ENCODE data around the gene TTC28. TPM values are rescaled to one million over a fixed set of nuclear protein-coding genes. Genes with fewer than 3 reads are reported as not detected.

Gene TTC28
- total and polyA plus RNA-seq, 7 experiments from 2014 or later = 0.50 to 8.3 (median 4.2) TPM

DNA sequence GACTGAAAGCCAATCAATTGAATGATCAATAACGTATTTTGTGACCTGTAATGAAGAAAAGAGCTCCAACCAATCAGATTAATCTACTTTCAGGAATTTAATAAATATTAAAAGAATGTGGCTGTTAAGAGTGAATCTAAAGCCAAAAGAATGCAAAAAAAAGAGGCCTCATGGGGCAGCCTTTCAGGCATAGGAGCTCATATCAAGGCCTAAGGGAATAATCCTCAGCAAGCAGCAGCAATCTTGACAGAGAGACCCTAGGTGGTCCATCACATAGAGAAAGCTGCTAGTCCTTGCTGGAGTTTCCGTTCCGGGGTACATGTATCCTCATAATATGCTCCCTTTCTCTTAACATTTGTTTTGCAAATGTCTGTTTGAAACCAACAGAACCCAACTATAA lies 447.4 kb downstream of the TTC28 start:
- Histone ChIP-seq H3K36me3 (ENCODE audit: control insufficient read depth in 2 of 3, insufficient read depth in 3 of 3, low read length in 3 of 3) (no peaks in the 10 kb centered on the region), H3K27me3 (ENCODE audit: control insufficient read depth in 2 of 2, insufficient read depth in 2 of 2, low read length in 2 of 2) (no peaks in the 10 kb centered on the region), H3K27ac (ENCODE audit: low read depth, low read length) (no peak overlapping the region), H3K4me1 (ENCODE audit: control insufficient read depth in 2 of 2, insufficient read depth in 2 of 2, low read length in 2 of 2) (no peaks in the 10 kb centered on the region), H3K9me3 (ENCODE audit: control insufficient read depth in 2 of 3, low read length in 3 of 3) (no peaks in the 10 kb centered on the region), H3K4me3 (ENCODE audit: low read length) (no peak overlapping the region)
- intact Hi-C loops (cut with micrococcal nuclease) = no loop called here
- ChIA-PET POLR2A (no interaction called here), CTCF (no interaction called here)
- Mint-ChIP-seq H3K4me1 (peaks cover 0 to 2% (median 0%) of the 10 kb centered on the region in 7 donors), H3K27ac (no peak overlapping the region), H3K27me3 (peaks cover 0 to 9% (median 0%) of the 10 kb centered on the region in 5 donors), H3K9me3 (no peaks in the 10 kb centered on the region), H3K4me3 (no peak overlapping the region), H3K36me3 (peaks cover 0 to 4% (median 0%) of the 10 kb centered on the region in 5 donors)
- ATAC-seq = no peak
- DNase-seq = no peak

DNA sequence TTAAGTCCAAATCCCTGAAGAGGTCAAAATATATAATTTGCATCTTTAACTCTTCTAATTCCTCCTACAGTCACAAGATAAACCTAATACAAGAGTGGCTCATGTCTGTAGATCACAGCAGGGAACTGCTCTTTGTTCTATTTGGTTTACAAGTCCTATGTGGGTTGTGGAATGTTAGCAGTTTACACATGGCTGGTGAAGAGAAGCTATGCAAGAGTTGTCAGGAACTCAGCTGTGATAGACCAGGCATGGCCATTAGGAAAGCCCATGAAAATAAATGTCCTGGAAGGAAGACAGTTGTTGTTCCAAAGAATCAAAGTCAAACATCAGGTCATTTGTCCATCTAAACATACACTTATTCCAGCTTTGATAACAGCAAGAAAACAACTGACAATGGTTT lies 448.2 kb downstream of the TTC28 start:
- H3K27ac Mint-ChIP-seq = no peak overlapping the region
- Histone ChIP-seq H3K9me3 (ENCODE audit: control insufficient read depth in 2 of 3, low read length in 3 of 3) (no peaks in the 10 kb centered on the region), H3K27ac (ENCODE audit: low read depth, low read length) (no peak overlapping the region), H3K27me3 (ENCODE audit: control insufficient read depth in 2 of 2, insufficient read depth in 2 of 2, low read length in 2 of 2) (no peaks in the 10 kb centered on the region), H3K4me1 (ENCODE audit: control insufficient read depth in 2 of 2, insufficient read depth in 2 of 2, low read length in 2 of 2) (no peaks in the 10 kb centered on the region), H3K36me3 (ENCODE audit: control insufficient read depth in 2 of 3, insufficient read depth in 3 of 3, low read length in 3 of 3) (no peaks in the 10 kb centered on the region), H3K4me3 (ENCODE audit: low read length) (no peak overlapping the region)
- H3K27me3 Mint-ChIP-seq = peaks cover 0 to 6% (median 0%) of the 10 kb centered on the region in 5 donors
- no peaks in the 10 kb centered on the region for H3K9me3 Mint-ChIP-seq
- no peak overlapping the region for H3K4me3 Mint-ChIP-seq
- no peak for DNase-seq
- peaks cover 0 to 4% (median 0%) of the 10 kb centered on the region in 5 donors for H3K36me3 Mint-ChIP-seq
- intact Hi-C loops (cut with micrococcal nuclease) = no loop called here
- peaks cover 0 to 2% (median 0%) of the 10 kb centered on the region in 7 donors for H3K4me1 Mint-ChIP-seq
- ChIA-PET POLR2A (no interaction called here), CTCF (no interaction called here)
- no peak for ATAC-seq

DNA sequence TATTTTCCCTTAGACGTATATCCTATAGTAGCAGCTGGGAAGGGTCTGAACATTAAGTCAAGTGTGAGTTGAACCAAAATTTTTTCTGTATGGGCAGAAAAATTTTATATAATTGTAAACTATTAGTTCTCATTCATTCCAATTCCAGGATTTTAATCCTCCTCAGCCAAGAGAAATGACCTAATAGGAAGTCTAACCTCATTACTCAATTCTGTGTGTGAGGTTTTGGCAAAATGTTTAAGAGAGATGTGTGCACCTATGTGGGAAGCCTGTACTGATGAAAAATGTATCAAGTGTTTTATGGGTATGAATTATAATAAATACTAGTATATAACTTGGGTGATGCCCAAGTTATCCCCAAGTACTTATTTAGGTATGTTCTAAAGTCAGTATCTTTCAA lies 449.0 kb downstream of the TTC28 start:
- Mint-ChIP-seq H3K27me3 (peaks cover 0 to 1% (median 0%) of the 10 kb centered on the region in 5 donors), H3K36me3 (peaks cover 0 to 4% (median 0%) of the 10 kb centered on the region in 5 donors), H3K4me1 (peaks cover 0 to 2% (median 0%) of the 10 kb centered on the region in 7 donors), H3K27ac (no peak overlapping the region), H3K4me3 (no peak overlapping the region), H3K9me3 (no peaks in the 10 kb centered on the region)
- Histone ChIP-seq H3K36me3 (ENCODE audit: control insufficient read depth in 2 of 3, insufficient read depth in 3 of 3, low read length in 3 of 3) (no peaks in the 10 kb centered on the region), H3K4me1 (ENCODE audit: control insufficient read depth in 2 of 2, insufficient read depth in 2 of 2, low read length in 2 of 2) (no peaks in the 10 kb centered on the region), H3K27me3 (ENCODE audit: control insufficient read depth in 2 of 2, insufficient read depth in 2 of 2, low read length in 2 of 2) (no peaks in the 10 kb centered on the region), H3K4me3 (ENCODE audit: low read length) (no peak overlapping the region), H3K9me3 (ENCODE audit: control insufficient read depth in 2 of 3, low read length in 3 of 3) (no peaks in the 10 kb centered on the region), H3K27ac (ENCODE audit: low read depth, low read length) (no peak overlapping the region)
- ChIA-PET POLR2A (no interaction called here), CTCF (no interaction called here)
- DNase-seq = no peak
- no peak for ATAC-seq
- intact Hi-C loops (cut with micrococcal nuclease) = no loop called here

DNA sequence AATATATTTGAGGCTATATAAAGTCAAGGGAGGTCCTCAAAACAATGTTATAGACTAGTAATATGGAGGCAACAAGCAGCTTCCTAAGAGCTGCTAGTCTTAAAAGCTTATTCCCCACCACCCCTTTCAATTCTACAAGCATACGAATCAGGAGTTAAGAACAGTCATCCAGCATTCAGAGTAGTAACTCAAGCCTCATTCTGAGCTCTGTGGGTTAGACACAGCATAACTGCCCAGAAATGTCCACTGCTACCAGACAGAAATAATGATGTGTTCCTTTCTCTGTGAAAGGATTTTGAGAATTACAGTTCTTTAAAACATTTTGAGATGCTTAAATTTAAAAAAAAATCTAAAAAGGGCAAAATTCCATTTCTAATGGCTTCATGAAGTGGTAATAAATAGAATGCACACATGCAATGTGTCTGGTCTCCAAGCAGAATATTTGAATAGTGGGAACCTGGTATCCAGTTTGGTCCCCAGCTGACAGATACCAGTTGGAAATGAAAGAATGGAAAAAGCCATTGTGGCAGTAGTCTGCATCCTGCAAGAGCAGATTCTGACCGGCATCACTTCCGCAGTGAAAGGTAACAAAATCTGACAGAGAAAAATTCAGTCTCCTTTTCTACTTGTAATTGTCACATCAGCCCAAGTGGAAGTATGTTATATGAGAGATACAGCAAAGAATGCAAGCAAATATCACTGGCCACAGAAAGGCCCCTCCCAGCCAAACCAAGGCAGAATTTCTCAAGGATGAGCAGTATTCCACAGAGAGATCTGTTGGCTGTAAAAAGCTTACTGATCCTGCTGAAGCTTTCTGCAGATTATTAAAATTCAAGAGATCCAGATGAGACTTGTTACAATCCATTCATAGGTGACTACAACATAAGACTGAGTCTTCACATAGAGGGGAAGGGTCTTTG lies 449.8 kb downstream of the TTC28 start:
- H3K4me1 Mint-ChIP-seq = peaks cover 0 to 2% (median 0%) of the 10 kb centered on the region in 7 donors
- Histone ChIP-seq H3K4me1 (ENCODE audit: control insufficient read depth in 2 of 2, insufficient read depth in 2 of 2, low read length in 2 of 2) (no peaks in the 10 kb centered on the region), H3K9me3 (ENCODE audit: control insufficient read depth in 2 of 3, low read length in 3 of 3) (no peaks in the 10 kb centered on the region), H3K4me3 (ENCODE audit: low read length) (no peak overlapping the region), H3K27ac (ENCODE audit: low read depth, low read length) (no peak overlapping the region), H3K27me3 (ENCODE audit: control insufficient read depth in 2 of 2, insufficient read depth in 2 of 2, low read length in 2 of 2) (no peaks in the 10 kb centered on the region), H3K36me3 (ENCODE audit: control insufficient read depth in 2 of 3, insufficient read depth in 3 of 3, low read length in 3 of 3) (no peaks in the 10 kb centered on the region)
- peaks cover 0 to 4% (median 0%) of the 10 kb centered on the region in 5 donors for H3K36me3 Mint-ChIP-seq
- ChIA-PET CTCF (no interaction called here), POLR2A (no interaction called here)
- DNase-seq = no peak
- H3K27ac Mint-ChIP-seq = no peak overlapping the region
- H3K27me3 Mint-ChIP-seq = peaks cover 0 to 2% (median 0%) of the 10 kb centered on the region in 5 donors
- no peak overlapping the region for H3K4me3 Mint-ChIP-seq
- ATAC-seq = no peak
- H3K9me3 Mint-ChIP-seq = no peaks in the 10 kb centered on the region
- intact Hi-C loops (cut with micrococcal nuclease) = no loop called here

DNA sequence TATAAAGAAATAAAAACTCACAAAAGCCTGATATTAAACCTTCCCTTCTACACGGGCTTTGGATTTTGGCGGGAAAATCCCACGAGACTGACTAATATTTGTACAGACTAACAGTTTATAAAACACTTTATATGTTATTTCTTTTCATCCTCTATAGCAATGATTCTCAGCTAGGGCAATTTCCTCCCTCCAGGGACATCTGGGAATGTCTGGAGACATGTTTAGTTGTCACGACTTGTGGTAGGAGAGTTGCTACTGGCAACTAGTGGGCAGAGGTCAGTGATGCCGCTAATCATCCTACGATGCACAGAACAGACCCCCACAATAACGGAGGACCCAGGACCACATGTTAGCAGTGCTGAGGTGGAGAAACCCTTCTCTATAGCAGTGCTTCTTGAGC lies 455.8 kb downstream of the TTC28 start:
- Mint-ChIP-seq H3K36me3 (peaks cover 0 to 4% (median 0%) of the 10 kb centered on the region in 5 donors), H3K27ac (no peak overlapping the region), H3K27me3 (peaks cover 0 to 2% (median 0%) of the 10 kb centered on the region in 5 donors), H3K4me3 (no peak overlapping the region), H3K4me1 (peaks cover 0 to 2% (median 0%) of the 10 kb centered on the region in 7 donors), H3K9me3 (no peaks in the 10 kb centered on the region)
- Histone ChIP-seq H3K27me3 (ENCODE audit: control insufficient read depth in 2 of 2, insufficient read depth in 2 of 2, low read length in 2 of 2) (no peaks in the 10 kb centered on the region), H3K4me1 (ENCODE audit: control insufficient read depth in 2 of 2, insufficient read depth in 2 of 2, low read length in 2 of 2) (no peaks in the 10 kb centered on the region), H3K4me3 (ENCODE audit: low read length) (no peak overlapping the region), H3K36me3 (ENCODE audit: control insufficient read depth in 2 of 3, insufficient read depth in 3 of 3, low read length in 3 of 3) (no peaks in the 10 kb centered on the region), H3K27ac (ENCODE audit: low read depth, low read length) (no peak overlapping the region), H3K9me3 (ENCODE audit: control insufficient read depth in 2 of 3, low read length in 3 of 3) (no peaks in the 10 kb centered on the region)
- no peak for ATAC-seq
- intact Hi-C loops (cut with micrococcal nuclease) = no loop called here
- DNase-seq = no peak
- ChIA-PET POLR2A (no interaction called here), CTCF (no interaction called here)

DNA sequence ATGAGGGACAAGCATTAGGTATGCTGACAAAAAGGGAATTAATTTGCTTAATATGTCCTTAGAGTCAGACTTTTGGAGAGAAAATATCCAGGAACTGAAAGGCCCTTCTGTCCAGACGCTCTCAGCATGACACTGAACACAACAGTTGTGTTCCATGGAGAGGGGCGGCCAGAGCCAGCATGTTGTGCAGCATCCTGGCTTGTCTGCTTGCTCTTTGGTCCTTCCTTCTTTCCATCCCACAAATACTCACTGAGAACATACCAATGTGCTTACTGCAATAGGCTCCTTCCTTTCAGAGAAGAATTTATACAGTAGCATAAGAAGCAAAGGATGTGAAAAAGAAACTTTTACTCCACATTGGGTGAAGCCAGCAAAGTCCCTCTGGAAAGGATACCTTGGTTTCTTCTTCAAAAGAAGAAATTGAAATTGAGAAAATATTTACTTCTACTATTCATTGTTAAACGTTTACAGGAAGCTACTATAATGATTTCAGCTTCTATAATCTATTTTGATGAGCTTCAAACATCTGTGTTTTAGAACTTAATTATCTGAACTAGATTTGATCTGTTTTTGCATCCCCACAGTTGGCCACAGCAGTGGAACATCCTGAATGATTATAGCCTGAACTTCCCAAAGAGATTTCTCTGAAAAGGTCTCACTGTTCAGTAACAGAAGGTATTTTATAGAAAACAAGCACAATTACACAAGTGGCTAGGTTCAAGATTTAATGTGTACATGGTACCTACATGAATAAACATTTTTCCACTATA lies 456.5 kb downstream of the TTC28 start:
- no peak overlapping the region for H3K4me3 Mint-ChIP-seq
- H3K36me3 Mint-ChIP-seq = peaks cover 0 to 4% (median 0%) of the 10 kb centered on the region in 5 donors
- intact Hi-C loops (cut with micrococcal nuclease) = no loop called here
- H3K4me3 ChIP-seq (ENCODE audit: low read length) = no peak overlapping the region
- H3K27ac ChIP-seq (ENCODE audit: low read depth, low read length) = no peak overlapping the region
- no peaks in the 10 kb centered on the region for H3K27me3 ChIP-seq (ENCODE audit: control insufficient read depth in 2 of 2, insufficient read depth in 2 of 2, low read length in 2 of 2)
- no peaks in the 10 kb centered on the region for H3K9me3 Mint-ChIP-seq
- H3K27me3 Mint-ChIP-seq = peaks cover 0 to 2% (median 0%) of the 10 kb centered on the region in 5 donors
- ChIA-PET CTCF (no interaction called here), POLR2A (no interaction called here)
- H3K4me1 Mint-ChIP-seq = no peaks in the 10 kb centered on the region
- DNase-seq = no peak
- ATAC-seq = no peak
- H3K27ac Mint-ChIP-seq = no peak overlapping the region
- H3K36me3 ChIP-seq (ENCODE audit: control insufficient read depth in 2 of 3, insufficient read depth in 3 of 3, low read length in 3 of 3) = no peaks in the 10 kb centered on the region
- no peaks in the 10 kb centered on the region for H3K4me1 ChIP-seq (ENCODE audit: control insufficient read depth in 2 of 2, insufficient read depth in 2 of 2, low read length in 2 of 2)
- no peaks in the 10 kb centered on the region for H3K9me3 ChIP-seq (ENCODE audit: control insufficient read depth in 2 of 3, low read length in 3 of 3)
